ENCODE results near the gene UPF1.
"Not testable (repeated sequence)": the region's sequence is repeated elsewhere in the genome, so short reads cannot be mapped to it uniquely, and the experiment has no call there.

UPF1 gene

GRCh38 chr19:18799389-18799970 is 32.3 kb upstream of the UPF1 start:
- no peak for DNase-seq

DNA sequence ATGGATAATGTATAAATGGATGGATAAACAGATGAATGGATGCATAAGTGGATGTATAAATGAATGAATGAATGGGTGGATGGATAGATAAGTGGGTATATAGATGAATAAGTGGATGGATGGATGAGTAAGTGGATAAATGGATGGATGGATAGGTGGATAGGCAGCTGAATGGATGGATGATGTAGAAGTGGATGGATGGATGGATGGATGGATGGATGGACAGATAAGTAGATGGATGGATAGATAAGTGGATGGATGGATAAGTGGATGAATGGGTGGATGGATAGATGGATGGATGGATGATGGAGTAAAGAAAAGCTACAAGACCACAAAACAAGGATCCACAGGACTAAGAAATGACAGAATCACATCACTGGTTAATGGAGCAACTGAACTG is 31.7 kb upstream of the UPF1 start:
- no peak for DNase-seq

GRCh38 chr19:18800636-18801035 is 31.1 kb upstream of the UPF1 start:
- no peak for DNase-seq

GRCh38 chr19:18802354-18802753 is 29.4 kb upstream of the UPF1 start:
- no peak for DNase-seq

GRCh38 chr19:18803550-18804138 is 28.1 kb upstream of the UPF1 start:
- DNase-seq = no peak

DNA sequence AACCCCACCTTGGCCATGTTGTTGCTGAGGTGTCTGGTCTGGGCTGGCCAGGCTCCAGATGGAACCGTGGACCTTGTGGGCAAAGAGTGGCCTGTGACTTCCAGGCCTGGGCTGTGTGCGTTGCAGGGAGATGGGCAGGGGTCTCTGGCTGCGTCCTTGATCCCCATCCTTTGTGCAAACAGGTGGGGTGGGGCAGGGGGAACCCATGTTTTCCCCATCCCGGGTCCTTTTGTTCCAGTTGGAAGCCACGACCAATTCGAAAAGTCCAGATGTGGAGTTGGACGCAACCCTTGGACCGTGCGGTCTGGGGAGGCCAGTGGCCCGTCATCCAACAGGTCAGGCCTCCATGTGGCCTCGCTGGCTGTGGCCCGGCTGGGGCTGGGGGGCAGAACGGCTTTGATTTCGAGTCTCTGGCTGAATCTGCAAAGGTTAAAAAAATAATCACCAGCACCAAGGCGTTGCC is 27.6 kb upstream of the UPF1 start:
- DNase-seq = no peak

DNA sequence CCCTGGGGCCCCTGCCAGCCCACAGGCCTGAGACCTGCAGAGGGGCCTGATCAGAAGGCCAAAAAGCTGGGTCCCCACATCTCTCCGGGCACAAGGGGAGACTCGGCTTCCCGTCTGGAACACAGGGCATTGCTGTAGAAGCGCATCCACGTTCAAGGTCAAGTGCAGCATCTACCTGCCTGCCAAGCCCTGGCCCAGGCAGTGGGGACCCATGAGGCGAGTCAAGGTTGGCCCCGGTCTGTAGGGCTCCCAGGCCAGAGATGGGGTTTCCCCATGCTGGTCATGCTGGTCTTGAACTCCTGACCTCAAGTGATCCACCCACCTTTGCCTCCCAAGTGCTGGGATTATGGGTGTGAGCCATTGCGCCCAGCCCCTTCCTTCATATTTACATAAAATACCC is 27.1 kb upstream of the UPF1 start:
- no peak for DNase-seq

GRCh38 chr19:18807861-18808331 is 23.9 kb upstream of the UPF1 start:
- no peak for DNase-seq

GRCh38 chr19:18809149-18809868 is 22.4 kb upstream of the UPF1 start:
- no peak for DNase-seq

GRCh38 chr19:18811638-18812037 is 20.1 kb upstream of the UPF1 start:
- DNase-seq = not testable (repeated sequence)

DNA sequence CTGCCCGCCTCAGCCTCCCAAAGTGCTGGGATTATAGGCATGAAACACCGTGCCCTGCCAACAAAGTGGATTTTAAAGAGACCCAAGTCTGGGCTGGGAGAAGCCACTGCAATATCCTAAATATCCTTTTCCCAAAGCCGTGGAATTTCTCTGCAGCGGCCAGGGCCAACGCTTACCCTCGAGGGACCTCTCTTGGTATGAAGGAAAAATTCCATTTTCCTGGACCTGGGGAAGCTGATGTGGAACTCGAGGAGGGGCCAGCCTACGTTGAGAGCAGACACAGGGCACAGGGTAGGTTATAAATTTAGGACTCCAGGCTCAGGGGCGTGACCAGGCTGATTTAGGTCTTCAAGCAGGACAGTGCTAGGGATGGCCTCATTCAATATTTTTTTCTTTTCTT is 17.7 kb upstream of the UPF1 start:
- DNase-seq = no peak

GRCh38 chr19:18815673-18816072 is 16.1 kb upstream of the UPF1 start:
- DNase-seq = no peak

GRCh38 chr19:18816645-18817044 is 15.1 kb upstream of the UPF1 start:
- DNase-seq = not testable (repeated sequence)

DNA sequence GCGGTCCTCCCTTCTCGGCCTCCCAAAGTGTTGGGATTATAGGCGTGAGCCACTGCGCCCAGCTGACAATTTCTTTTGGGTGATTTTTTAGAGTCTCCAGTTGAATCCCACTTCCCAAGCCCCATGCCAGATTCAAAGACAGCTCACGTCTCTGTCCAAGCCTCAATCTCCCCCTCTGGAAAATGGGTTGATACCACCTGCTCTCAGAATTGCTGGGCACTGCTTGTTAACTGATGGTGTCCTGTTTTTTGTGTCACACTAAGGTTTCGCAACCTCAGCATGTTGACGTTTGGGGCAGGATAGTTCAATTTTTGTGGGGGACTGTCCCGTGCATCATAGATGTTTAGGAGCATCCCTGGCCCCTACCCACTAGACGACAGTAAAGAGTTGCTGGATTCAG is 14.2 kb upstream of the UPF1 start:
- no peak for DNase-seq

DNA sequence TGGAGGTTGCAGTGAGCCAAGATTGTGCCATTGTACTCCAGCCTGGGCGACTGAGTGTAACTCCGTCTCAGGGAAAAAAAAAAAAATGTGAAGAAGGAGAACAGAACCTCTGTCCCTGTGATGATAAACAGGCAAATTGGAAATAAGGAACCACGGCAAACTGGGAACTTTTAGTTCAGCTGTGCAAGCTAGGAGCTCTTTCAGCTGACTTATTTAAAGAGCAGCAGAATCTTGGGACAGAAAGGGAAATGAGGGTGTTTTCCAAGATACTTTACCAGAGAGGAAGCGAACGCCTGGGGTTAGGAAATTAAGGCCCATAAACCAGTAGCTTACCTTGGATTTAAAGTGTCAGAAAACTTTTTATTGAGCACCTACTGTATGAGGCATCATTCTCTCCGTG is 3.0 kb upstream of the UPF1 start:
- DNase-seq = no peak

- DNase-seq = no peak
Measured at GRCh38 chr19:18830488-18830887, 1.3 kb upstream of the UPF1 start.

- no peak for DNase-seq
Measured at GRCh38 chr19:18832306-18833140, 764 bp downstream of the UPF1 start.

DNA sequence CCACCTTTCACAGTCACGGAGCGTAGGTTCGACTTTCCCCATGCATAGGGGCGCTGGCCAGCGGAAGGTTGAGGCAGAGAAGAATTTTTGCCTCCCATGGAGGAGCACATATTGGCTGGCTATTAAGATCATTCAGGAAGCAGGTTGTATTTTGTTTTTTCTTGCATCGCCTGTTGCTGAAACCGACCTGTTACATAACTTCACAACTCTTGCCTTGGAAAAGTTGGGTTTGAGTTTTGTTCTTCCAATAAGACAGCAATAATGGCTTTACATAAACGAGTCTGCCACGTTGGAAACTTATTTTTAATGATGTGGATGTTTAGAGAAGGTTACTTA is 1.4 kb downstream of the UPF1 start:
- no peak for DNase-seq

DNA sequence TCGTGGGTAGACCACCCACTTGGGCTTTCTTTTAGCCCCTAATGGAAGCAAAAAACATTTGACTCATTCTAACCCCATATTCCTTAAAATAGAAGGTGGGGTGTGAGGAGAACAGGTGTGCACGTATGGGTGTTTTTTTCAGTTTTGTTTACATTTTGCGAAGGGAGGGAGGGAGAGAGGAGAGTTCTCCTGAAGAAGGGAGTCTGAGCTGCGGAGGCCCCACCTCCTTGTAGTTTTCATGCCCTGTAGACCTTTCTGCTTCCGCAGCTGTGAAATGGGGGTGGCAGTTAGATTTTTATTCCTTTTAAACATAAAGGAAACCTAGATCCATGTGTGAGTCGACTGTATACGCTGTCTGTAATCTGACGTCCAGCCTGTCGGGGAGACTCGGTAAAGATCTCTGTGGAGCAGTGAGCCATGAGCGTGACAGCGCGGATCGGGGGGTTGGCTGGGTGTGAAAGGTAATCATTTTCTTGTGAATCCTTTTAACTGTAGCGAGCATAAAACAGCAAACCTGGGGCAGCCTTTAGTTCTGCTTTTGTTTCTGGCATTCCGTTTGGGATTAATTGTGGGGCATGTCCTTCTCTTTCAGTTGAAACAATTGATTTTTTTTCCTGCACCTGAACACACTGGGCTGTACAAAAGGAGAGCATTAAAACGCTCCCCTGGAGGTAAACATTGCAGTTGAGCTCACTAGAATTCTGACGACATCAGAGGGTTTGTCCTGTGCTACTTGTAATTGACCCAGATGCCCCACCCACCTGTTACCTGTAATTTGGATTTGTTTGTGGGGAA is 2.3 kb downstream of the UPF1 start:
- DNase-seq = no peak

- DNase-seq = no peak
Measured at GRCh38 chr19:18834644-18834984, 2.9 kb downstream of the UPF1 start.

DNA sequence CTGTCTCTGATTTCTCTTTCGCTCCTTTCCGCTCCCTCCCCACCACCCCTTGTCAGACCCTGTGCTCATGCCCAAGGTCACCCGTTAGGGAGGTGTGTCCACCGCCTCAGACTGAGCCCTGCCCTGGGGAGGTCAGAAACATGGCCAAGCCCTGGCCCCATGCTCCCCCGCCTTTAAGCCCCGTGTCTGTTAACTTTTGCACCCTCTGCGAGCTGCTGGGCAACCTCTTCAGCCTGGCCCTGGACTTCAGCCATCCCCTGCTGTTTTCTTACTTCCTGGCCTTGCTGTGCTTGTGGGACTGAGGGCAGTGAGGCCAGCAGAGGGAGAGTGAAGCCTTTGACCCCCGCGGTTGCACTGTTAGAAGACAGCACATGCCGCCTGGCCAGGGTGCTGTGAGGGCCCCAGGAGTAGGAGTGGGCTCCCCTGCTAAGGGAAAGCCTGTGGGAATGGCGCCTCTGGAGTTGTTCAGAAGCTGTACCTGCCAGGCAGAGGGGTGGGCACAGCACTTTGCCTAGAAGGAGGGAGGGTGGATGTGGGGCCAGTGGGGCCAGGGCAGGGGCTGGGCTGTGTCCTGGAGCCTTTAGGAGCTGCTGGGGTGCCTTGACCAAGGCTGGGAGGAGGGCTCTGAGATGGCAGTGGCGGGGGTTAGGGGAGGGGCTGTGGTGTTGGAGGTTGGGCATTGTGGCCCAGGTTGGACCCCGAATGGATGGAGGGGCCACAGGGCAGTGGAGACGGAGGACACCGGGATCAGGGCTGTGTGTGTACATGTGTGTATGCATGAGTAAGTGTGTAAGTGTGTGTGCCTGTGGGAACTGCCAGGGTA is 7.9 kb downstream of the UPF1 start:
- DNase-seq = no peak
